ENCODE measurements around the gene FILIP1L. TPM values are rescaled to one million over a fixed set of nuclear protein-coding genes. Genes with fewer than 3 reads are reported as not detected.

Gene FILIP1L
- total and polyA plus RNA-seq, 4 donors = 4.8 to 18.7 (median 6.7) TPM

DNA sequence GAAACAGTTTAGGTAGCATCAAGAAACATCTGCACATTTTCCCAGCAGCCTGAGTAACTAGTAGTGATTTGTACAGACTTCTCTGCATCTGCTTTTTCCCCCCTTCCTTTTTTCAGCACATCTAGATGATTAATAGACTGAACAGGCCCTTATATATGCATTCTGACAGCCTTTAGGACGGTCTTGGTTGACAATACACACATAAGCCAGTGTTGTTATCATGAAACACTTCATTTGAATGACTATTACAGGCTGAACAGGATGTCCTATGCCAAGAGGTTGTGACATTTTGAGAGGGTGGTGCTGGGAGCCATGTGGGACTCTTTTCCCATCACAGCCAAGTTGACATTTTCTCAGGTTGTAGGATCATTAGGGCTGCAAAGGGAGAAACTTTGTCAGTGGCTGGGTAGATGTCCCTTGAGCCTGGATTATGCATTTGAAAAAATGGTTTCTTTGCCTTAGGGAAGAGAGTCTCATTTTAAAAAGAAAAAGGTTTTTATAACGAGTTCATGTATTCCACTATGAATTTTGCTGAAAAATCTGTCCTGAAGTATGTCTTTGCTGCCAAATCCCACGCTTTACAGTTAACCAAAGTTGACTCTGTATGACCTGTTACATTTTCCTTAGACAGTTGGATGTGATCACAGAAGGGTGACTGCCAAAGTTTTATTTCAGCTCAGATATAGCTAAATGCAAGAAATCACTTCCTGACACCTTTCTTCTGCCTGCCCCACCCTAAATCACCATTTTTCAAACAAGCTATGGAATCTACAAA lies 73.7 kb downstream of the FILIP1L start:
- Histone ChIP-seq H3K27ac (ENCODE audit: low read depth, low read length) (peak overlapping the region; percentile 42), H3K9me3 (ENCODE audit: control insufficient read depth, insufficient read depth, low read length) (no peaks in the 10 kb centered on the region), H3K4me3 (ENCODE audit: low read depth, low read length) (no peak overlapping the region), H3K4me1 (ENCODE audit: control insufficient read depth, insufficient read depth, low read length) (no peaks in the 10 kb centered on the region), H3K36me3 (ENCODE audit: control insufficient read depth, insufficient read depth, low read length) (no peaks in the 10 kb centered on the region), H3K27me3 (ENCODE audit: control insufficient read depth, insufficient read depth, low read length) (no peaks in the 10 kb centered on the region)
- DNase-seq (ENCODE audit: low read depth in 4 of 6, low spot score in 6 of 6) = peak in 2 of 6 donors; percentile 20 to 34
- 83% methylated on average over 1 of the region's 3 CpGs for WGBS (ENCODE audit: insufficient coverage)

DNA sequence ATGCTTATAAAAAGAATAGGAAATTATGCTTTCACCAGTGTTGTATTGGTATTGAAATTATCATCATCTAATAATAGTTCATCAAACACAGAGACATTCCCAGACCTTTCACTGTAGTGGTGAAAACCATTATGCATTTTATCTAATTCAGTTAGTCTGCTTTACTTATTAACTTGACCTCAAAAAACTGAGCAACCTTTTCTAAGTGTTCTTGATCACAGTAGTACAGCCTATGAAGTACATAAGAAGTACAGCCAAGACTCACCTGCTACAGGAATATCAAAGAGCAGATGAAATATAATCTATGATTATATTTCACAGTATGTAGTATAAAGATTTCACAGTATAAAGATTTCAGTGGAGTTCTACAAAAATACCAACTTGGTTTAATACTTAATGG lies 75.2 kb downstream of the FILIP1L start:
- DNase-seq (ENCODE audit: low read depth in 4 of 6, low spot score in 6 of 6) = no peak
- H3K27ac ChIP-seq (ENCODE audit: low read depth, low read length) = no peak overlapping the region
- H3K4me1 ChIP-seq (ENCODE audit: control insufficient read depth, insufficient read depth, low read length) = no peaks in the 10 kb centered on the region

DNA sequence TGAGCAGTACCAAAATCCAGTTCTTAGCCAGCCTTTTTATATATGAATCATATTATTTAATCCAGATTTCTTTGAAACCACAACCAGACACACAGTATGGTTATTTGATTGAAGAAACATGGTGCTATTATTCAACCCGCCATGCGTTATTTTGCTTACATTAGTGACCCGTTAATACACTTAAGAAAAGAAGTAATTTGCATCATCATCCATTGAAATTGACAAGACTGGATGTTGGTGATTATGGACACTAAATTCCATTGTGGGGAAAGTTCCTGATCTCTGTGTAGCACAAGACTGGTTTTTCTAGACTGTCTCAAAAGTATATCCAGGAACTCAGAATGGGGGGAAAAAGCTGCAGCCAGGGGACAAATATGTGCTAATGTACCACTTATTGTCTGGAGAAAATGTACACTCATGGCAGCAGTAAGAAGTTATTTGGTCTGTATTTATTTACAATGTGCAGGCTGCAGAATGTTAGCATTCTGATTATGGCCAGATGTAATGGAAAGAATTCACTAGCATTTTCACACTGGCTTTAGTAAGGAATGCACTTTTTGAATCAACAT lies 80.3 kb downstream of the FILIP1L start:
- DNase-seq (ENCODE audit: low read depth in 4 of 6, low spot score in 6 of 6) = no peak
- no CpG with 5 or more reads among the region's 3 CpGs for WGBS (ENCODE audit: insufficient coverage)
- H3K4me1 ChIP-seq (ENCODE audit: control insufficient read depth, insufficient read depth, low read length) = no peaks in the 10 kb centered on the region
- no peaks in the 10 kb centered on the region for H3K36me3 ChIP-seq (ENCODE audit: control insufficient read depth, insufficient read depth, low read length)
- H3K4me3 ChIP-seq (ENCODE audit: low read depth, low read length) = no peak overlapping the region
- H3K27ac ChIP-seq (ENCODE audit: low read depth, low read length) = no peak overlapping the region
- H3K27me3 ChIP-seq (ENCODE audit: control insufficient read depth, insufficient read depth, low read length) = no peaks in the 10 kb centered on the region
- no peaks in the 10 kb centered on the region for H3K9me3 ChIP-seq (ENCODE audit: control insufficient read depth, insufficient read depth, low read length)

More for the DNA sequence above, 75.2 kb downstream of the FILIP1L start:
- Histone ChIP-seq H3K4me3 (ENCODE audit: low read depth, low read length) (no peak overlapping the region), H3K9me3 (ENCODE audit: control insufficient read depth, insufficient read depth, low read length) (no peaks in the 10 kb centered on the region), H3K36me3 (ENCODE audit: control insufficient read depth, insufficient read depth, low read length) (no peaks in the 10 kb centered on the region), H3K27me3 (ENCODE audit: control insufficient read depth, insufficient read depth, low read length) (no peaks in the 10 kb centered on the region)

DNA sequence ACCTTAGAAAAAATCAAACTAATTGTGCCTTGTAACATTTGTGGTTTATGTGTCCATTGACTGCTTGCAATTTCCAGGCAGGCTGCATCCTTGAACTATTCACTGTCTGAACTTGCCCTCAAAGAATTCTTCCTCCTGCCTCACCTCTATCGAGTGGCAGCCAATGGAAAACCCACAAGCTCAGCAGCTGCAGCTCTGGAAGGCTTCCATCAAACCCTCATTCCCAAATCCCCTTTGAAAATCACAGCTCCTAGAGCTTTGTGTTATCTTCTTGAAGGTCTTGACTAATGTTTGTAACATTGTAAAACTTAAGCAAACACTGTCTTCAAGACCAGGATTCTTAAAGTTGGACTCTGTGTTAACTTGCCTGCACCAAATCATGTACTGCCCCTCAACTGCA lies 81.1 kb downstream of the FILIP1L start:
- Histone ChIP-seq H3K4me3 (ENCODE audit: low read depth, low read length) (no peak overlapping the region), H3K27me3 (ENCODE audit: control insufficient read depth, insufficient read depth, low read length) (no peaks in the 10 kb centered on the region), H3K27ac (ENCODE audit: low read depth, low read length) (no peak overlapping the region), H3K9me3 (ENCODE audit: control insufficient read depth, insufficient read depth, low read length) (no peaks in the 10 kb centered on the region), H3K36me3 (ENCODE audit: control insufficient read depth, insufficient read depth, low read length) (no peaks in the 10 kb centered on the region), H3K4me1 (ENCODE audit: control insufficient read depth, insufficient read depth, low read length) (no peaks in the 10 kb centered on the region)
- no peak for DNase-seq (ENCODE audit: low read depth in 4 of 6, low spot score in 6 of 6)
- 60% methylated on average over 1 of the region's 1 CpG for WGBS (ENCODE audit: insufficient coverage)

DNA sequence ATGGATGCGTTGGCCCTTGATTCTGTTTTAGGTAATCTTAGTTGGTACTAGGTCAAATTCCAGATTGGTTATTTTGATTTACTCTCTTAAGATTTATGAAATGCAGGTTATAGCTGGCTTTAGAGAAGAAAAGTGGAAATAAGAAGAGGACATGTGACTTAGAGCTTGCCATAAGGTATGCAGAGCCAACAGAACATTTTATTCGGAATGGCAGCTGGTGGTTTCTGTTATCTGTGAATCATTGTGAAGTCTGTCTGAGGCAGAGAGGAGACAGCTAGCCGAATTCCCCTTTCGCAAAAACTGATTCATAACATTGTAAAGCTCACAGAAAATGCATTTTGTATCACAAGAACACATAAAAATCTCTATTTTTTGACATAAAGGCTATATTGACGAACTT lies 82.1 kb downstream of the FILIP1L start:
- no peak overlapping the region for H3K4me3 ChIP-seq (ENCODE audit: low read depth, low read length)
- H3K9me3 ChIP-seq (ENCODE audit: control insufficient read depth, insufficient read depth, low read length) = no peaks in the 10 kb centered on the region
- H3K27ac ChIP-seq (ENCODE audit: low read depth, low read length) = no peak overlapping the region
- peak in 2 of 6 donors; percentile 35 to 79 for DNase-seq (ENCODE audit: low read depth in 4 of 6, low spot score in 6 of 6)
- no peaks in the 10 kb centered on the region for H3K4me1 ChIP-seq (ENCODE audit: control insufficient read depth, insufficient read depth, low read length)
- no peaks in the 10 kb centered on the region for H3K36me3 ChIP-seq (ENCODE audit: control insufficient read depth, insufficient read depth, low read length)
- H3K27me3 ChIP-seq (ENCODE audit: control insufficient read depth, insufficient read depth, low read length) = no peaks in the 10 kb centered on the region
- WGBS (ENCODE audit: insufficient coverage) = 92% methylated on average over 2 of the region's 5 CpGs

DNA sequence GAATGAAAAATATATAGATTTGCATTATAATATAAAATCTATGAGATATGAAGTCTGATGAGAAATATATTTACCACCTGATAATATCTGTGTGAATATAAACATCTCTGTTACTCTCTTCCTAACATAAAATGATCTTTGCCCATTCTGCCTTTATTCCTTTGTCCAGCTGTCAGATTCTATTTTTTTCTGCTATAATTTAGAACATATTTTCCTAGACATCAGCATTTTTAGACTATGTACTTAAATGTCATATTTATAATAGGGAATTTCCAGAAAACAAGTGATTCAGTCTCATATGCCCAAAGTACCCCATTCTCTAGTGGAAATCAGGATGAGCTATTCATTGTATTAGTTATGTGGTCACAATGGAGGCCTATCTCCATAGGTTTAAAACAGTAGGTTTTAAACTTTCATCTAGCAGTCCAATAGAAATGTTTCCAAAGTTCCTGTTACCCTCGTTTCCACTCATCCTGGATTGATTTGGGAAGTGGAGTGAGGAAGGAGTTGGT lies 83.3 kb downstream of the FILIP1L start:
- Histone ChIP-seq H3K4me1 (ENCODE audit: control insufficient read depth, insufficient read depth, low read length) (no peaks in the 10 kb centered on the region), H3K27ac (ENCODE audit: low read depth, low read length) (no peak overlapping the region), H3K27me3 (ENCODE audit: control insufficient read depth, insufficient read depth, low read length) (no peaks in the 10 kb centered on the region), H3K4me3 (ENCODE audit: low read depth, low read length) (no peak overlapping the region), H3K36me3 (ENCODE audit: control insufficient read depth, insufficient read depth, low read length) (no peaks in the 10 kb centered on the region), H3K9me3 (ENCODE audit: control insufficient read depth, insufficient read depth, low read length) (no peaks in the 10 kb centered on the region)
- DNase-seq (ENCODE audit: low read depth in 4 of 6, low spot score in 6 of 6) = no peak
- no CpG with 5 or more reads among the region's 1 CpG for WGBS (ENCODE audit: insufficient coverage)

DNA sequence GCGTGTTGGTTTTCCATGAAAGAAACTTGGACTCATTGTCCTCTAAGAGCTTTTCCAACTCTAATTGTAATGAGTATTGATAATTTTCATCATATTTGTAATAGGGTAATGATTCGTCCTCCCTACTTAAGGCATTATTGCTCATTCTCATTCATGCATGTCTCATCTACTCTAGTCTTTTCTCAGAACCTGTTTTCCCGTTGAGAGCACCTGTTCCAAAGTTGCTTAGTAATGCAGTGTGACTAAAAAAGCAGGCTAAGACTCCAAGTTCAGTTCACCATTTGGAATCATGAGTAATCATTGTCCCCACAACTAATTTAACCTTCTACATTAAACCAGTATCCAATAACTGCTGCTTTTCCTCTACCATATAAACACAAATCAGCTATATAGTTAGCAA lies 84.0 kb downstream of the FILIP1L start:
- no peak overlapping the region for H3K27ac ChIP-seq (ENCODE audit: low read depth, low read length)
- H3K36me3 ChIP-seq (ENCODE audit: control insufficient read depth, insufficient read depth, low read length) = no peaks in the 10 kb centered on the region
- H3K4me1 ChIP-seq (ENCODE audit: control insufficient read depth, insufficient read depth, low read length) = no peaks in the 10 kb centered on the region
- H3K27me3 ChIP-seq (ENCODE audit: control insufficient read depth, insufficient read depth, low read length) = no peaks in the 10 kb centered on the region
- no peaks in the 10 kb centered on the region for H3K9me3 ChIP-seq (ENCODE audit: control insufficient read depth, insufficient read depth, low read length)
- no CpG with 5 or more reads among the region's 3 CpGs for WGBS (ENCODE audit: insufficient coverage)
- no peak overlapping the region for H3K4me3 ChIP-seq (ENCODE audit: low read depth, low read length)
- no peak for DNase-seq (ENCODE audit: low read depth in 4 of 6, low spot score in 6 of 6)

DNA sequence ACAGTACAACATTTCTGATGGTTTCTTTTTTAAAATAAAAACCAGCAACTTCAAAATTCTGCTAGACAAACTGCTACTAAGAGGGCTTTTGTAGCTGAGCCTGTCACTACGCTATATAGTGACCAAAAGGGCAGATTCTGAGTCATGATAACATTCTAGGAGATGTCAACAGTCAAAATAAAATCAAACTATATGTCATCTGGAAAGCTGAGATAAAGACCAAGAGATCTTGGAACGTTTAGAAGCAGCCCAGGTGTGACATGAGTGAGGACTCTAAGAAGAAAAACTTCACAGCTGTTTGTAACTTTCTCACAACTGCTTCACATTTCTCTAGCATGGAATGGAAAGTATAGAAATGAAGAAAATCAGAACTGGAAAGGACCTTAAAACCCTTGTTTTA lies 84.6 kb downstream of the FILIP1L start:
- no peak for DNase-seq (ENCODE audit: low read depth in 4 of 6, low spot score in 6 of 6)
- H3K36me3 ChIP-seq (ENCODE audit: control insufficient read depth, insufficient read depth, low read length) = no peaks in the 10 kb centered on the region
- no peaks in the 10 kb centered on the region for H3K4me1 ChIP-seq (ENCODE audit: control insufficient read depth, insufficient read depth, low read length)
- no peaks in the 10 kb centered on the region for H3K9me3 ChIP-seq (ENCODE audit: control insufficient read depth, insufficient read depth, low read length)
- no CpG with 5 or more reads among the region's 2 CpGs for WGBS (ENCODE audit: insufficient coverage)
- H3K27me3 ChIP-seq (ENCODE audit: control insufficient read depth, insufficient read depth, low read length) = no peaks in the 10 kb centered on the region
- H3K4me3 ChIP-seq (ENCODE audit: low read depth, low read length) = no peak overlapping the region
- H3K27ac ChIP-seq (ENCODE audit: low read depth, low read length) = no peak overlapping the region

DNA sequence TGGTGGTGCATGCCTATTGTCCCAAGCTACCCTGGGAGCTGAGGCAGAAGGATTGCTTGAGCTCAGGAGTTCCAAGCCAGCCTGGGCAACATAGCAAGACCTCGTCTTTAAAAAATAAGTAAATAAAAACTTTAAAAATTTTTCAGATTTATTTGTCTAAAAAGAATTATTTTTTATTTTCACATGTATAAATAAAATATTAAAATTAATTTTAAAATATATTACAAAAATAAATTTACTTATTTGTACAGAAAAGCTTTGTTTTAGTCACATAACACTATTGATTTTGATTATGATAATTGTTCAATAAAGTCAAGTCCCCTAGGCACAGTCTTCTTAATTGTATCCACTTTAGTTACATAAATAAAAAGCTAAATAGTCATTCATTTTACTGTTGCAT lies 85.2 kb downstream of the FILIP1L start:
- Histone ChIP-seq H3K9me3 (ENCODE audit: control insufficient read depth, insufficient read depth, low read length) (no peaks in the 10 kb centered on the region), H3K27me3 (ENCODE audit: control insufficient read depth, insufficient read depth, low read length) (no peaks in the 10 kb centered on the region), H3K4me3 (ENCODE audit: low read depth, low read length) (no peak overlapping the region), H3K36me3 (ENCODE audit: control insufficient read depth, insufficient read depth, low read length) (no peaks in the 10 kb centered on the region), H3K27ac (ENCODE audit: low read depth, low read length) (no peak overlapping the region), H3K4me1 (ENCODE audit: control insufficient read depth, insufficient read depth, low read length) (no peaks in the 10 kb centered on the region)
- DNase-seq (ENCODE audit: low read depth in 4 of 6, low spot score in 6 of 6) = no peak
- no CpG with 5 or more reads among the region's 1 CpG for WGBS (ENCODE audit: insufficient coverage)

DNA sequence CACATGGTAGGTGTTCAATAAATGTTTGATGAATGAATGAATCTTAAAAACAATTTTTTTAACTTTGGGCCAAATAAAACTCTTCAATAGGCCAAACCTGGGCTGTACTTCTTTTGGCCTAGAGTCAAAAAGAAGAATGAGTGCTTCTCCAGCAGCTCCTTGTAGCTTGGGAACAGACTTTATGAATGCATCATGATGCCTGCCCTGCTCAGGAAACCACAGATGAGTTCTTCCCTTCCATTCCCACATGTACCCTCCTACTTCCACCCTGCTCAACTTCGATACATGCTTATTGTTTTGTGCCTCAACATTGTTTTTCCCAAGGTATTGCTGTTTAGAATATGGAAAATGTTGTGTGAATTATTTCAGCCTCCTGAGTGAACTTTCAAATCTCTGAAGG lies 87.0 kb downstream of the FILIP1L start:
- no peak for DNase-seq (ENCODE audit: low read depth in 4 of 6, low spot score in 6 of 6)
- WGBS (ENCODE audit: insufficient coverage) = no CpG with 5 or more reads among the region's 1 CpG
- Histone ChIP-seq H3K27me3 (ENCODE audit: control insufficient read depth, insufficient read depth, low read length) (no peaks in the 10 kb centered on the region), H3K9me3 (ENCODE audit: control insufficient read depth, insufficient read depth, low read length) (no peaks in the 10 kb centered on the region), H3K27ac (ENCODE audit: low read depth, low read length) (no peak overlapping the region), H3K4me3 (ENCODE audit: low read depth, low read length) (no peak overlapping the region), H3K4me1 (ENCODE audit: control insufficient read depth, insufficient read depth, low read length) (no peaks in the 10 kb centered on the region), H3K36me3 (ENCODE audit: control insufficient read depth, insufficient read depth, low read length) (no peaks in the 10 kb centered on the region)
